AG09319 (cell line): ENCODE measurements around the gene RMI2.

Experiments
- DNase-seq: peaks from one replicate; pipeline ENCODE4 v3.0.0-alpha.2; 2010; ENCODE audit warnings: low read depth; ENCODE audit errors: extremely low read depth
- TF ChIP-seq, protein P1 (sequence below): IDR thresholded peaks from 2 replicates; pipeline ENCODE4 v1.5.1; 2011; ENCODE audit warnings: low read depth, mild to moderate bottlenecking, inconsistent platforms, low read length, moderate library complexity

RMI2 gene

DNA sequence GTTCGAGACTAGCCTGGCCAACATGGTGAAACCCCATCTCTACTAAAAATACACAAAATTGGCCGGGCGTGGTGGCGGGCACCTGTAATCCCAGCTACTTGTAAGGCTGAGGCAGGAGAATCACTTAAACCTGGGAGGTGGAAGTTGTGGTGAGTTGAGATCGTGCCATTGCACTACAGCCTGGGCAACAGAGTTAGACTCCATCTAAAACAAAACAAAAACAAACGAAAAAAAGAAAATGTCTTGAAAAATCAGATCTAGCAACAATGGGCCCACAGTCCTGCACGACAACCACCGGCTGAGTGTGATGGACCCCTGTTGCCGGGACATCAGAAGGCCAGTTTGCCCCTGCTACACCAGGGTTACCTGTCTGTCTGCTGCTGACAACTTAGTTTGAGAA, 3.9 kb upstream of the RMI2 start:
- no peak for DNase-seq
- TF ChIP-seq, protein P1, sequence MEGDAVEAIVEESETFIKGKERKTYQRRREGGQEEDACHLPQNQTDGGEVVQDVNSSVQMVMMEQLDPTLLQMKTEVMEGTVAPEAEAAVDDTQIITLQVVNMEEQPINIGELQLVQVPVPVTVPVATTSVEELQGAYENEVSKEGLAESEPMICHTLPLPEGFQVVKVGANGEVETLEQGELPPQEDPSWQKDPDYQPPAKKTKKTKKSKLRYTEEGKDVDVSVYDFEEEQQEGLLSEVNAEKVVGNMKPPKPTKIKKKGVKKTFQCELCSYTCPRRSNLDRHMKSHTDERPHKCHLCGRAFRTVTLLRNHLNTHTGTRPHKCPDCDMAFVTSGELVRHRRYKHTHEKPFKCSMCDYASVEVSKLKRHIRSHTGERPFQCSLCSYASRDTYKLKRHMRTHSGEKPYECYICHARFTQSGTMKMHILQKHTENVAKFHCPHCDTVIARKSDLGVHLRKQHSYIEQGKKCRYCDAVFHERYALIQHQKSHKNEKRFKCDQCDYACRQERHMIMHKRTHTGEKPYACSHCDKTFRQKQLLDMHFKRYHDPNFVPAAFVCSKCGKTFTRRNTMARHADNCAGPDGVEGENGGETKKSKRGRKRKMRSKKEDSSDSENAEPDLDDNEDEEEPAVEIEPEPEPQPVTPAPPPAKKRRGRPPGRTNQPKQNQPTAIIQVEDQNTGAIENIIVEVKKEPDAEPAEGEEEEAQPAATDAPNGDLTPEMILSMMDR, result no peak

DNA sequence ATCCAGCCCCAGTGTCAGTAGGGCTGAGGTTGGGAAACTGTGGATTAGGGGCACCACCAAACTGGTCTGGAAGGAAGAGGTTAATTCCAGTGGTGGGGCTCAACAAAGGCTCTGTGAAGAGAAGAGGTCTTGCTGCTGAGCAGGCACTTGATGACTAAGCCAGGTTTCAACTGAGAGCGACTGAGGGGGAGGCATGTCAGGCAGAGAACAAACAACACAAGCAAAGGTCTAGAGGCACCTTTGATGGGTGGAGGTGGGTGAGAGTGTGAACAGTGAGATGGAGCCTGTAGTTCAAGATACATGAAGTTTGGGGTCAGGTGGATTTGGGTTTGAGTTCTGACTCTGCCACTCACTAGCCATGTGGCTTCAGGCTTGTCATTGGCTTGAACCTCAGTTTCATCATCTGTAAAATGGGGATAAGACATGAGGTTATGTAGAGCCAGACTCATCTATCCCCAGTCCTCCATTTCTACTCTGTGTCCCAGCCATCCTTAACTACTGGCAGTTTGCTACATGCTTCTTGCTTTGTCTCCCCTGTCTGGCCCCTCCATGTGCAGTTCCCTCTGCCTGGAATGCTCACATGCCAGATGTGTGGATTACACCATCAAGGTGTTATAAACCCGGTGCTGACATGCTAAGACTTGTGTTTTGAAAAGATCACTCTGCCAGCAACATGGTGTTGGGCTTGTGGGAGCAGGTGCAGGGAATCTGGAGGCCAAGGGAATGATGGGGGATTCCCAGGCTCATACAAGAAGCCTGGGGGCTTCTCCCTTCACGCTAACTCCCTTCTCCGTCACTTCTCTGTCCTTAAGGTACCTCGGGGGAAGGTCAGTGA, 3.0 kb upstream of the RMI2 start:
- no peak for DNase-seq
- TF ChIP-seq, protein P1, result no peak

DNA sequence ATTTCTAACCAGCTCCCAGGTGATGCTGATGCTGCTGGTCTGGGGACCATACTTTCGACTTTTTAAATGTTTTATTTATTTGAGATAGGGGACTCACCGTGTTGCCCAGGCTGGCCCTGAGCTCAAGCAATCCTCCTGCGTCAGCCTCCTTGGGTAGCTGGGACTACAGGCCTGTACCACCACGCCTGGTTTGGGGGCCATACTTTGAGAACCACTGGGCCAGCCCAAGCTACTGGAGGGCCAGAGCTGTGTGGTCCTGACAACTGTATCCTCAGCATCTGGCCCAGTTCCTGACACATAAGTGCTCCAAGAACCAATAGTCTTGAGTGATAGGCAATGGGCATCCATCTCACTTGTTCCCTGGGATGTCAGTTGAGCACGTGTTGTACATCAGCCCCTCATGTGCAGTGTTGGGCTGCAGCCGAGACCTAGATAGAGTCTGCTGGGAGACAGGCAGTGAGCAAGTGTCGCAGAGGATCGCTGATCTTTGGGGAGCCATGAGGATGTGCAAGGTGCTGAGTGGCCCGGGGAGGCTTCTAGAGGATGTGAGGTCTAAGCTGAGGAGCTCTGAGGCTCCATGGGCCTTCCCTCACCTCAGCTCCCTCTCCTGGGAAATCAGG, 1.6 kb downstream of the RMI2 start:
- TF ChIP-seq, protein P1, result no peak

DNA sequence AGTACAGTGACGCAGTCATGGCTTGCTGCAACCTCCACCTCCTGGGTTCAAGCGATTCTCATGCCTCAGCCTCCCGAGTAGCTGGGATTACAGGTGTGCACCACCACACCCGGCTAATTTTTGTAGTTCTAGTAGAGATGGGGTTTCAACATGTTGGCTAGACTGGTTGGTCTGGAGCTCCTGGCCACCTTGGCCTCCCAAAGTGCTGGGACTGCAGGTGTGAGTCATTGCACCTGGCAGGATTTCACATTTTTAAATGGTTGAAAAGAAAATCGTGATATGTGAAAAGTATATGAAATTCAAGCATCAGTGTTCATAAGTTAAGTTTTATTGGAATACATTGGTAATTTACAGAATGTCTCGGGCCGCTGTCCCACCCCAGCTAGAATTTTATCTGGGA, 2.6 kb downstream of the RMI2 start:
- TF ChIP-seq, protein P1, result no peak
- no peak for DNase-seq

More for the DNA sequence above, 1.6 kb downstream of the RMI2 start:
- DNase-seq, result no peak

DNA sequence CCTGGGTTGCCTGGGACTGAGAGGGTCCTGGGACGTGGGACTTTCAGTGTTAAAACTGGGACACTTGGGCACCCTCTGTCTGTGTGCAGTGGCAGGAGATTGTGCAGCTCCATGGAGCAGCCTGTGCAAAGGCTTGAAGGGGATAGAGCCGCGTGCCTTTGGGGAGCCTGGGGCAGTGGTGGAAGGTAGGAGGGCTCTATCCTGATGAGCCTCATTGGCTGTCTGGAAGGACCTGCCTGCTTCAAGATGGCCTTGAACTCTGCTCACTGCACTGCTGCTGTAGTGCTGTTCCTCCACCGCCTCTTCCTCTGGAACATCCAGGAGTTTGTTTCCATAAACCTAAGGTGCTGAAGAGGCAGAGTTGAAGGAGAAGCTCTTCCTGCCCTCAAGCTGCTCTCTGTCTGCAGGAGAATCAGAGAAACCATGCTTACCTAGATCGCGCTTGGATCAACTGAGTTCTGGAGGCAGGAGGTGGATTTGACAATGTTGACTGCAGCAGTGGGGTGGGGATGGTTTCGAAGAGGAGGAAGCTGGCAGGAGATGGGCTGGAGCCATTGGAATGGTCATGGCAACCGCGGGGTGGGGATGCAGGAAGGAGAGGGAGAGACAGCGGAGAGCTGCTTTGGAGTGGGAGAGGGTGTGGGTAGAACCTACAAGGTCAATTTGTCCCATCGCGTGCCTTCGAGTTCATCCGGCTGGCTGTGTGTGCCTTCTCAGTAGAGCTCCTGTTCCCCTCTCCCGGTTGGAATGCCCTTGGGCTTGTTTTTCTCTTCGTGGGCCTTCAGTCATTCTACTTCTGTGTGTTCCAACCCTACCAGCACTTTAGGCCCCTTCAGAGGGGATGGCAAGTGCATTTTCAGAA, 3.7 kb downstream of the RMI2 start:
- no peak for DNase-seq
- TF ChIP-seq, protein P1, result no peak

DNA sequence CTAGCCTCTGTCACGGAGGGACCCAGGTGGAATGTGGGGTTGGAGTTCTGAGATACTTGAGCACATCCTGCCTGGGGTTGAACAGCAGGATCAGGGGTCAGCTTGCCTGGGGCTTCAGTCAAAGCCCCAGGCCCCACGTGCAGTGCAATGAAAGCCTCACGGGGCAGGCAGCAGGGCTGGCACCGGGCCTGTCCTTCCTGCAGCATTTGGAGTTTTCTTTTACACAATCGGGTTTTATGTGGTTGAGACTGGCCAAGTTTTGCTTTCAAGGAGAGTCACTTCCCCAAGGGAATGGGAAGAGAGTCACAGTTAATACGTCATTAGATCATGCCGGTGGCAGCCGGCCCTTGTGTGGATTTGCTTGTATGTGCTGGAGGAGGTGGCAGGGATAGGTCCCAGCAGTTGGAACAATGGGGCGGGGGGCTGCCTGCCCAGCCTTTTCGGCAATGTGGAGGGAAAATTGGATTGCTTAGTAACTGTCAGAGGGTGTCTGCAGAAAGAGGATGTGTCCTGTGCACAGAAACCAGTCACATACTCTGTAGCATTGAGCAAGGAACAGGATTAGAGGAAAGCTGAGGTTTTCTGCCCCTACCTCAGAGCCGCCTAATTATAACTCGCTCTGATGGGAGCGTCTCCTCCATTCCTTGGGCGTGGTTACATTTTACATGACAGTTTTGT, 4.5 kb downstream of the RMI2 start:
- TF ChIP-seq, protein P1, result no peak
- no peak for DNase-seq
